Measurements from ENCODE around the gene SCAI.

The SCAI gene

GRCh38 chr9:125079931-125080330 is 63.4 kb downstream of the SCAI start:
- DNase-seq (ENCODE audit: low spot score), result no peak
- TF ChIP-seq CTCF (IDR thresholded peaks at IDR 0.05; ENCODE audit: extremely low read depth, missing control alignments), result no peak

GRCh38 chr9:125075997-125076396 is 67.3 kb downstream of the SCAI start:
- DNase-seq (ENCODE audit: low spot score), result no peak
- no peak for TF ChIP-seq CTCF (IDR thresholded peaks at IDR 0.05; ENCODE audit: extremely low read depth, missing control alignments)

- DNase-seq (ENCODE audit: low spot score), result no peak
- TF ChIP-seq CTCF (IDR thresholded peaks at IDR 0.05; ENCODE audit: extremely low read depth, missing control alignments), result no peak
Observed at GRCh38 chr9:125074976-125075375, 68.4 kb downstream of the SCAI start.

- no peak for DNase-seq (ENCODE audit: low spot score)
- no peak for TF ChIP-seq CTCF (IDR thresholded peaks at IDR 0.05; ENCODE audit: extremely low read depth, missing control alignments)
Observed at GRCh38 chr9:125066839-125067619, 76.3 kb downstream of the SCAI start.

GRCh38 chr9:125061391-125061790 is 81.9 kb downstream of the SCAI start:
- no peak for TF ChIP-seq CTCF (IDR thresholded peaks at IDR 0.05; ENCODE audit: extremely low read depth, missing control alignments)

GRCh38 chr9:125049212-125050049 is 93.9 kb downstream of the SCAI start:
- DNase-seq (ENCODE audit: low spot score), result no peak
- TF ChIP-seq CTCF (IDR thresholded peaks at IDR 0.05; ENCODE audit: extremely low read depth, missing control alignments), result no peak

More at GRCh38 chr9:125061391-125061790, 81.9 kb downstream of the SCAI start:
- no peak for DNase-seq (ENCODE audit: low spot score)

- no peak for DNase-seq (ENCODE audit: low spot score)
- TF ChIP-seq CTCF (IDR thresholded peaks at IDR 0.05; ENCODE audit: extremely low read depth, missing control alignments), result no peak
Observed at GRCh38 chr9:125043631-125044030, 99.7 kb downstream of the SCAI start.
